Type B pancreatic cell (in vitro differentiated cells): Measurements from ENCODE around the gene CYP3A7. TPM values are rescaled to one million over a fixed set of nuclear protein-coding genes. Genes with fewer than 3 reads are reported as not detected.
"Not testable (repeated sequence)": the region's sequence is repeated elsewhere in the genome, so short reads cannot be mapped to it uniquely, and the experiment has no call there.

Source experiments
- DNase-seq: peaks from one replicate; pipeline ENCODE4 v3.0.0; 2021; ENCODE audit warnings: mixed read lengths; ENCODE audit not compliant: unreplicated experiment; ENCODE audit errors: extremely low spot score
- H3K27ac Mint-ChIP-seq: 2 replicates; pipeline ENCODE4 v1.8.0; 2021; ENCODE audit warnings: mild to moderate bottlenecking, mixed read lengths
- H3K27me3 Mint-ChIP-seq: 2 replicates; pipeline ENCODE4 v1.8.0; 2021; ENCODE audit warnings: mixed read lengths
- H3K36me3 Mint-ChIP-seq: 2 replicates; pipeline ENCODE4 v1.8.0; 2021; ENCODE audit warnings: mixed read lengths
- H3K4me1 Mint-ChIP-seq: one replicate; pipeline ENCODE4 v1.8.0; 2021; ENCODE audit warnings: mixed read lengths; ENCODE audit not compliant: unreplicated experiment
- H3K4me3 Mint-ChIP-seq: 2 replicates; pipeline ENCODE4 v1.8.0; 2021; ENCODE audit warnings: mild to moderate bottlenecking, mixed read lengths
- H3K9me3 Mint-ChIP-seq: 2 replicates; pipeline ENCODE4 v1.8.0; 2021; ENCODE audit warnings: mixed read lengths
- CTCF ChIP-seq: fragments of 200-600 bp; sonication (generic); conservative IDR thresholded peaks from 2 replicates; pipeline ENCODE4 v1.5.0; 2021; ENCODE audit warnings: antibody characterized with exemption, mild to moderate bottlenecking
- total RNA-seq: library from RNA; stranded (reverse); gene quantifications from 2 replicates; pipeline ENCODE4 v1.2.1, GENCODE V29; 2021; ENCODE audit warnings: low replicate concordance

Gene CYP3A7
- total RNA-seq, 1 donor from 2014 or later: 0.46 TPM

- no peaks in the 10 kb centered on the region for H3K4me1 Mint-ChIP-seq
- no peak for TF ChIP-seq CTCF
- no peak overlapping the region for H3K27ac Mint-ChIP-seq
- peaks cover 9% of the 10 kb centered on the region for H3K9me3 Mint-ChIP-seq
- H3K27me3 Mint-ChIP-seq: peaks cover 2% of the 10 kb centered on the region
- DNase-seq: no peak
- H3K4me3 Mint-ChIP-seq: no peak overlapping the region
- no peaks in the 10 kb centered on the region for H3K36me3 Mint-ChIP-seq
Observed at GRCh38 chr7:99778880-99779279, 43.9 kb upstream of the CYP3A7 start.

- not testable (repeated sequence) for H3K4me3 Mint-ChIP-seq, H3K27me3 Mint-ChIP-seq, H3K36me3 Mint-ChIP-seq, DNase-seq, H3K9me3 Mint-ChIP-seq, H3K4me1 Mint-ChIP-seq, H3K27ac Mint-ChIP-seq
Observed at GRCh38 chr7:99773395-99773794, 38.4 kb upstream of the CYP3A7 start.

DNA sequence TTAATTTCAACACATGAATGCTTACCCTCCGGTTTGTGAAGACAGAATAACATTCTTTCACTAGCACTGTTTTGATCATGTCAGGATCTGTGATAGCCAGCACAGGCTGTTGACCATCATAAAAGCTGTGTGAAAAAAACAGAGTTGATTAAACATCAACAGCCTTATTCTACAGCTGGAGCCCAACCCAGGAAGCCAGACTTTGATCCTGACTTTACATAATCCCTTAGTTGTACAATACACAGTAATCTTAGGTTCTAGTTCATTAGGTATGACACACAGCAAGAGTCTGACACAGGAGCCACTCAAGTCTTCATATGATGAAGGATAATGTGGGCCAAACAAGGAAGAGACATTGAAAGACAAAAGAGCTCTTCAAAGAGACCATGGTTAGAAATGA lies 37.6 kb upstream of the CYP3A7 start:
- TF ChIP-seq CTCF: no peak
- Mint-ChIP-seq H3K4me1 (no peaks in the 10 kb centered on the region), H3K27me3 (peaks cover 7% of the 10 kb centered on the region), H3K27ac (no peak overlapping the region), H3K36me3 (no peaks in the 10 kb centered on the region), H3K4me3 (no peak overlapping the region), H3K9me3 (no peaks in the 10 kb centered on the region)
- DNase-seq: no peak

GRCh38 chr7:99769494-99769893 lies 34.5 kb upstream of the CYP3A7 start:
- not testable (repeated sequence) for H3K9me3 Mint-ChIP-seq, H3K27ac Mint-ChIP-seq, H3K4me3 Mint-ChIP-seq, H3K4me1 Mint-ChIP-seq, H3K27me3 Mint-ChIP-seq, DNase-seq, H3K36me3 Mint-ChIP-seq

- Mint-ChIP-seq H3K9me3 (no peaks in the 10 kb centered on the region), H3K27ac (no peak overlapping the region), H3K27me3 (peaks cover 3% of the 10 kb centered on the region), H3K36me3 (no peaks in the 10 kb centered on the region), H3K4me1 (no peaks in the 10 kb centered on the region), H3K4me3 (no peak overlapping the region)
- DNase-seq: no peak
- no peak for TF ChIP-seq CTCF
Observed at GRCh38 chr7:99768471-99768870, 33.5 kb upstream of the CYP3A7 start.

GRCh38 chr7:99767662-99768061 lies 32.7 kb upstream of the CYP3A7 start:
- H3K27ac Mint-ChIP-seq: no peak overlapping the region
- no peak for DNase-seq
- H3K4me3 Mint-ChIP-seq: no peak overlapping the region
- TF ChIP-seq CTCF: no peak
- H3K27me3 Mint-ChIP-seq: no peaks in the 10 kb centered on the region
- H3K9me3 Mint-ChIP-seq: no peaks in the 10 kb centered on the region
- no peaks in the 10 kb centered on the region for H3K4me1 Mint-ChIP-seq
- no peaks in the 10 kb centered on the region for H3K36me3 Mint-ChIP-seq

DNA sequence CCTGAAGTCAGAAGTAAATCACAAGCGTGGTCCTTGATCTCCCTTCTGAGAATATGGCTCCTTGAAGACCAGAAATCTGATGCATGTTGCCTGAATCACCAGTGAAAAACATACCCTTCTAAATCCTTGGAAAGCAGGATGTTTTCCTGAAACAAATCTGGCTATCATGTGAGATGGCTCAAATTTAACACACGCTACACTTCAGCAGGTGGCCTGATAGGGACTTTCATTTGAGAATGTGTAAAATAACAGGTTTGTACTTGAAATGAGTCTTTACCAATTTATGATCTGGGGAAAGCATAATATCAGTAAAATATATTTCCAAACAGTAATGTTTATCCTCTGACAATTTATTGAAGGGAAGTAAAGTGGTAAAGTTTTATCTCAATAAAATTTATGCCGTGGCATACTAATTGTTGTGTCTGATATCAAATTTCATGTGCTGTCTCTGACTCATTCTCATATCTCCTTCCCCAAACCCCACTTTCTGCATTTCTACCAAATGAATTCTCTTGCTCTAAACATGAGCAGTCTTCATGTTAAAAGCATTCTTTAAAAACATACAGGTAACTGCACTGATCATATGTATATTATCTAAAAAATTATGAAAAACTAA lies 31.6 kb upstream of the CYP3A7 start:
- H3K27ac Mint-ChIP-seq: no peak overlapping the region
- no peak overlapping the region for H3K4me3 Mint-ChIP-seq
- no peak for DNase-seq
- no peak for TF ChIP-seq CTCF
- H3K27me3 Mint-ChIP-seq: no peaks in the 10 kb centered on the region
- H3K9me3 Mint-ChIP-seq: no peaks in the 10 kb centered on the region
- H3K36me3 Mint-ChIP-seq: no peaks in the 10 kb centered on the region
- H3K4me1 Mint-ChIP-seq: no peaks in the 10 kb centered on the region
